ENCODE results near the gene GALNT18. TPM values are rescaled to one million over a fixed set of nuclear protein-coding genes. Genes with fewer than 3 reads are reported as not detected.

Gene GALNT18
- total RNA-seq, 2 donors from 2014 or later = 2.4 to 2.5 TPM

GRCh38 chr11:11483627-11484026 lies 138.2 kb downstream of the GALNT18 start:
- no peak overlapping the region for H3K4me3 Mint-ChIP-seq
- H3K27ac Mint-ChIP-seq = no peak overlapping the region
- no peaks in the 10 kb centered on the region for H3K4me1 Mint-ChIP-seq (ENCODE audit: low read depth)
- no peaks in the 10 kb centered on the region for H3K9me3 Mint-ChIP-seq
- DNase-seq = no peak
- ATAC-seq (replicated peaks in 1 of 2) = no peak
- H3K27me3 Mint-ChIP-seq (ENCODE audit: low read depth) = peaks cover 13% of the 10 kb centered on the region
- H3K36me3 Mint-ChIP-seq (ENCODE audit: insufficient read depth in 2 of 2) = no peaks in the 10 kb centered on the region

GRCh38 chr11:11482730-11483129 lies 139.1 kb downstream of the GALNT18 start:
- Mint-ChIP-seq H3K4me3 (no peak overlapping the region), H3K36me3 (ENCODE audit: insufficient read depth in 2 of 2) (no peaks in the 10 kb centered on the region), H3K4me1 (ENCODE audit: low read depth) (no peaks in the 10 kb centered on the region), H3K27ac (no peak overlapping the region), H3K9me3 (no peaks in the 10 kb centered on the region), H3K27me3 (ENCODE audit: low read depth) (peaks cover 13% of the 10 kb centered on the region)
- DNase-seq (no peak), ATAC-seq (replicated peaks in 1 of 2) (no peak)

GRCh38 chr11:11481371-11481770 lies 140.4 kb downstream of the GALNT18 start:
- no peak for DNase-seq
- no peak overlapping the region for H3K4me3 Mint-ChIP-seq
- H3K27me3 Mint-ChIP-seq (ENCODE audit: low read depth) = peaks cover 13% of the 10 kb centered on the region
- H3K36me3 Mint-ChIP-seq (ENCODE audit: insufficient read depth in 2 of 2) = no peaks in the 10 kb centered on the region
- no peaks in the 10 kb centered on the region for H3K9me3 Mint-ChIP-seq
- H3K27ac Mint-ChIP-seq = no peak overlapping the region
- no peak for ATAC-seq (replicated peaks in 1 of 2)
- H3K4me1 Mint-ChIP-seq (ENCODE audit: low read depth) = no peaks in the 10 kb centered on the region

- Mint-ChIP-seq H3K27me3 (ENCODE audit: low read depth) (peaks cover 13% of the 10 kb centered on the region), H3K9me3 (no peaks in the 10 kb centered on the region), H3K27ac (no peak overlapping the region), H3K36me3 (ENCODE audit: insufficient read depth in 2 of 2) (no peaks in the 10 kb centered on the region), H3K4me3 (no peak overlapping the region), H3K4me1 (ENCODE audit: low read depth) (no peaks in the 10 kb centered on the region)
- ATAC-seq (replicated peaks in 1 of 2) = no peak
- DNase-seq = no peak
These were observed 140.8 kb downstream of the GALNT18 start for GRCh38 chr11:11480971-11481370.

- Mint-ChIP-seq H3K4me3 (no peak overlapping the region), H3K27me3 (ENCODE audit: low read depth) (peaks cover 18% of the 10 kb centered on the region), H3K4me1 (ENCODE audit: low read depth) (no peaks in the 10 kb centered on the region), H3K36me3 (ENCODE audit: insufficient read depth in 2 of 2) (no peaks in the 10 kb centered on the region), H3K9me3 (no peaks in the 10 kb centered on the region), H3K27ac (no peak overlapping the region)
- no peak for DNase-seq
- ATAC-seq (replicated peaks in 1 of 2) = no peak
These were observed 143.1 kb downstream of the GALNT18 start for GRCh38 chr11:11478687-11479086.

- Mint-ChIP-seq H3K36me3 (ENCODE audit: insufficient read depth in 2 of 2) (no peaks in the 10 kb centered on the region), H3K4me3 (no peak overlapping the region), H3K9me3 (no peaks in the 10 kb centered on the region), H3K27ac (no peak overlapping the region), H3K4me1 (ENCODE audit: low read depth) (no peaks in the 10 kb centered on the region), H3K27me3 (ENCODE audit: low read depth) (peaks cover 14% of the 10 kb centered on the region)
- no peak for ATAC-seq (replicated peaks in 1 of 2)
- no peak for DNase-seq
These were observed 143.9 kb downstream of the GALNT18 start for GRCh38 chr11:11477695-11478420.

GRCh38 chr11:11476971-11477645 lies 144.7 kb downstream of the GALNT18 start:
- no peaks in the 10 kb centered on the region for H3K4me1 Mint-ChIP-seq (ENCODE audit: low read depth)

GRCh38 chr11:11476499-11476898 lies 145.3 kb downstream of the GALNT18 start:
- DNase-seq = no peak
- no peak for ATAC-seq (replicated peaks in 1 of 2)
- Mint-ChIP-seq H3K4me3 (no peak overlapping the region), H3K27ac (no peak overlapping the region), H3K4me1 (ENCODE audit: low read depth) (no peaks in the 10 kb centered on the region), H3K36me3 (ENCODE audit: insufficient read depth in 2 of 2) (no peaks in the 10 kb centered on the region), H3K27me3 (ENCODE audit: low read depth) (peaks cover 14% of the 10 kb centered on the region), H3K9me3 (no peaks in the 10 kb centered on the region)

More at GRCh38 chr11:11476971-11477645, 144.7 kb downstream of the GALNT18 start:
- no peaks in the 10 kb centered on the region for H3K36me3 Mint-ChIP-seq (ENCODE audit: insufficient read depth in 2 of 2)
- H3K4me3 Mint-ChIP-seq = no peak overlapping the region
- peaks cover 14% of the 10 kb centered on the region for H3K27me3 Mint-ChIP-seq (ENCODE audit: low read depth)
- H3K9me3 Mint-ChIP-seq = no peaks in the 10 kb centered on the region
- H3K27ac Mint-ChIP-seq = no peak overlapping the region
- DNase-seq (no peak), ATAC-seq (replicated peaks in 1 of 2) (no peak)

- DNase-seq = no peak
- Mint-ChIP-seq H3K4me1 (ENCODE audit: low read depth) (no peaks in the 10 kb centered on the region), H3K27ac (no peak overlapping the region), H3K36me3 (ENCODE audit: insufficient read depth in 2 of 2) (no peaks in the 10 kb centered on the region), H3K9me3 (peaks cover 0 to 2% of the 10 kb centered on the region in 2 donors), H3K27me3 (ENCODE audit: low read depth) (peaks cover 5% of the 10 kb centered on the region), H3K4me3 (no peak overlapping the region)
- no peak for ATAC-seq (replicated peaks in 1 of 2)
These were observed 149.7 kb downstream of the GALNT18 start for GRCh38 chr11:11472106-11472505.

- Mint-ChIP-seq H3K9me3 (peaks cover 0 to 2% of the 10 kb centered on the region in 2 donors), H3K27ac (no peak overlapping the region), H3K4me3 (no peak overlapping the region), H3K4me1 (ENCODE audit: low read depth) (no peaks in the 10 kb centered on the region), H3K36me3 (ENCODE audit: insufficient read depth in 2 of 2) (no peaks in the 10 kb centered on the region), H3K27me3 (ENCODE audit: low read depth) (peaks cover 5% of the 10 kb centered on the region)
- DNase-seq (no peak), ATAC-seq (replicated peaks in 1 of 2) (no peak)
These were observed 150.6 kb downstream of the GALNT18 start for GRCh38 chr11:11471201-11471600.

- Mint-ChIP-seq H3K4me3 (no peak overlapping the region), H3K9me3 (peaks cover 0 to 2% of the 10 kb centered on the region in 2 donors), H3K27ac (no peak overlapping the region), H3K4me1 (ENCODE audit: low read depth) (no peaks in the 10 kb centered on the region), H3K36me3 (ENCODE audit: insufficient read depth in 2 of 2) (no peaks in the 10 kb centered on the region), H3K27me3 (ENCODE audit: low read depth) (no peaks in the 10 kb centered on the region)
- DNase-seq (no peak), ATAC-seq (replicated peaks in 1 of 2) (no peak)
These were observed 152.9 kb downstream of the GALNT18 start for GRCh38 chr11:11468954-11469353.

GRCh38 chr11:11467312-11467711 lies 154.5 kb downstream of the GALNT18 start:
- H3K4me1 Mint-ChIP-seq (ENCODE audit: low read depth) = no peaks in the 10 kb centered on the region
- H3K36me3 Mint-ChIP-seq (ENCODE audit: insufficient read depth in 2 of 2) = no peaks in the 10 kb centered on the region
- no peak for ATAC-seq (replicated peaks in 1 of 2)
- H3K9me3 Mint-ChIP-seq = peaks cover 0 to 2% of the 10 kb centered on the region in 2 donors
- H3K4me3 Mint-ChIP-seq = no peak overlapping the region
- no peak overlapping the region for H3K27ac Mint-ChIP-seq
- no peak for DNase-seq
- no peaks in the 10 kb centered on the region for H3K27me3 Mint-ChIP-seq (ENCODE audit: low read depth)

GRCh38 chr11:11464555-11464954 lies 157.2 kb downstream of the GALNT18 start:
- Mint-ChIP-seq H3K27ac (no peak overlapping the region), H3K36me3 (ENCODE audit: insufficient read depth in 2 of 2) (no peaks in the 10 kb centered on the region), H3K4me3 (no peak overlapping the region), H3K27me3 (ENCODE audit: low read depth) (no peaks in the 10 kb centered on the region), H3K4me1 (ENCODE audit: low read depth) (no peaks in the 10 kb centered on the region), H3K9me3 (no peaks in the 10 kb centered on the region)
- DNase-seq (no peak), ATAC-seq (replicated peaks in 1 of 2) (no peak)

GRCh38 chr11:11463405-11463804 lies 158.4 kb downstream of the GALNT18 start:
- Mint-ChIP-seq H3K4me3 (no peak overlapping the region), H3K27me3 (ENCODE audit: low read depth) (no peaks in the 10 kb centered on the region), H3K36me3 (ENCODE audit: insufficient read depth in 2 of 2) (no peaks in the 10 kb centered on the region)

More at GRCh38 chr11:11463405-11463804, 158.4 kb downstream of the GALNT18 start:
- H3K4me1 Mint-ChIP-seq (ENCODE audit: low read depth) = no peaks in the 10 kb centered on the region
- no peak overlapping the region for H3K27ac Mint-ChIP-seq
- no peak for DNase-seq
- H3K9me3 Mint-ChIP-seq = no peaks in the 10 kb centered on the region
- ATAC-seq (replicated peaks in 1 of 2) = no peak

Measured in activated T-cell treated with anti-CD3 and anti-CD28 coated beads, Interleukin-2, amount 50 U/mL, for 72 hours (primary cell).